Breast epithelium (tissue), 3 donors: Measurements from ENCODE around the gene HDAC4.

Experiments
- POLR2A ChIP-seq: fragments of 450-650 bp; IDR thresholded peaks from one replicate; pipeline ENCODE4 v1.6.1; 2016; ENCODE audit warnings: antibody characterized with exemption, mild to moderate bottlenecking, moderate library complexity
- POLR2AphosphoS5 ChIP-seq, 3 donors: sonication (generic); formaldehyde crosslinking; IDR thresholded peaks; one replicate each; pipeline ENCODE4 v1.6.1; 2017; ENCODE audit warnings: antibody characterized with exemption in 3 of 3
- TF ChIP-seq, protein P1 (sequence below), 3 donors: fragments of 450-650 bp; IDR thresholded peaks; one replicate each; pipeline ENCODE4 v1.5.1; 2016 to 2017; ENCODE audit warnings: antibody characterized with exemption in 3 of 3, mild to moderate bottlenecking in 3 of 3, moderate library complexity in 3 of 3

DNA sequence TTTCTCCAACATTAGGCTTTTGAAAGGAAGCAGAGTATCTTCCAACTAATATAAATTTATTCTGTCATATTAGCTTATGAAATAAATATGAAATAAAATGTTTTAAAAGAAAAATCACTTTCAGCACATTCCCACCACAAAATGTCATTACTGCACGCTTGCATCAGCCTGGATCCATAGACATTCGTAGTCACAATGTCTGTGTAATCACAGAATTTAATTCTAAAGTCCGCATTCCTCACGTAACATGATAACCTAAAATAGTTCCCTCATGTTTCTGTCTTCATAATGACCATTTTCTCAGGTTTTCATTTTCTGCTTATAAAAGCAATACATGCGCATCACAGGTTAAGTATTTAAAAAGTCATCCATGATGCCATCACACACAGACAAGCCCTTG lies 47.1 kb downstream of the HDAC4 start:
- TF ChIP-seq POLR2A (no peak), POLR2AphosphoS5 (IDR thresholded peaks at IDR 0.05) (no peak)
- TF ChIP-seq, protein P1, sequence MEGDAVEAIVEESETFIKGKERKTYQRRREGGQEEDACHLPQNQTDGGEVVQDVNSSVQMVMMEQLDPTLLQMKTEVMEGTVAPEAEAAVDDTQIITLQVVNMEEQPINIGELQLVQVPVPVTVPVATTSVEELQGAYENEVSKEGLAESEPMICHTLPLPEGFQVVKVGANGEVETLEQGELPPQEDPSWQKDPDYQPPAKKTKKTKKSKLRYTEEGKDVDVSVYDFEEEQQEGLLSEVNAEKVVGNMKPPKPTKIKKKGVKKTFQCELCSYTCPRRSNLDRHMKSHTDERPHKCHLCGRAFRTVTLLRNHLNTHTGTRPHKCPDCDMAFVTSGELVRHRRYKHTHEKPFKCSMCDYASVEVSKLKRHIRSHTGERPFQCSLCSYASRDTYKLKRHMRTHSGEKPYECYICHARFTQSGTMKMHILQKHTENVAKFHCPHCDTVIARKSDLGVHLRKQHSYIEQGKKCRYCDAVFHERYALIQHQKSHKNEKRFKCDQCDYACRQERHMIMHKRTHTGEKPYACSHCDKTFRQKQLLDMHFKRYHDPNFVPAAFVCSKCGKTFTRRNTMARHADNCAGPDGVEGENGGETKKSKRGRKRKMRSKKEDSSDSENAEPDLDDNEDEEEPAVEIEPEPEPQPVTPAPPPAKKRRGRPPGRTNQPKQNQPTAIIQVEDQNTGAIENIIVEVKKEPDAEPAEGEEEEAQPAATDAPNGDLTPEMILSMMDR (IDR thresholded peaks at IDR 0.05), result no peak
